H1 (cell line): Measurements from ENCODE around the gene CLEC1A.

Experiments
- CBX8 ChIP-seq: fragments of 300-800, 300-1000 bp; sonication (generic); IDR thresholded peaks from 2 replicates; pipeline ENCODE4 v1.7.1; 2016; ENCODE audit warnings: low read depth, low read length, borderline replicate concordance
- CREB1 ChIP-seq: IDR thresholded peaks from 2 replicates; pipeline ENCODE4 v1.6.1; 2012; ENCODE audit warnings: inconsistent platforms
- JUN ChIP-seq: IDR thresholded peaks from 2 replicates; pipeline ENCODE4 v1.6.1; 2011; ENCODE audit warnings: low read depth, mild to moderate bottlenecking, improper control_type of control experiment, low read length
- TF ChIP-seq, protein P1 (sequence below), 3 experiments: IDR thresholded peaks; 1 replicate in 2 of 3; 2 replicates in 1 of 3; pipeline versions ENCODE4 v1.5.1 to v1.6.1; 2011; ENCODE audit warnings: low read length in 3 of 3, mild to moderate bottlenecking in 3 of 3, inconsistent platforms in 2 of 3, low read depth in 1 of 3, moderate library complexity in 1 of 3; ENCODE audit not compliant: insufficient read depth in 1 of 3; ENCODE audit errors: control extremely low read depth in 1 of 3

DNA sequence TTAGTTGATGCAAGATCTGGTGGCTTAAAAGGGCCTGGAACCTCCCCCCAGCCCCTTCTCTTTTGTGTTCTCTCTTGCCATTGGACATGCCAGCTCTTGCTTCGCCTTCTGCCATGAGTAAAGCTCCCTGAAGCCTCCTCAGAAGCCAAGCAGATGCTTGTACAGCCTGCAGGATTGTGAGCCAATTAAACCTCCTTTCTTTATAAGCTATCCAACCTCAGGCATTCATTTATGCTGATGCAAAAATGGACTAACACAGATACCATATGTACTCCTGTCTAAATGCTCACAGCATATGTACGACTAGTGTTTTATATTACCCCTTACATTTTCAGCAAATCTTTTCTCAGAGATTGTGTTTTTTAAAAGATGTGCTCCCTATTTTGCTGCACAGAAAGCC is 26.7 kb downstream of the CLEC1A start:
- TF ChIP-seq JUN (no peak), CBX8 (no peak), CREB1 (no peak)
- TF ChIP-seq, protein P1, sequence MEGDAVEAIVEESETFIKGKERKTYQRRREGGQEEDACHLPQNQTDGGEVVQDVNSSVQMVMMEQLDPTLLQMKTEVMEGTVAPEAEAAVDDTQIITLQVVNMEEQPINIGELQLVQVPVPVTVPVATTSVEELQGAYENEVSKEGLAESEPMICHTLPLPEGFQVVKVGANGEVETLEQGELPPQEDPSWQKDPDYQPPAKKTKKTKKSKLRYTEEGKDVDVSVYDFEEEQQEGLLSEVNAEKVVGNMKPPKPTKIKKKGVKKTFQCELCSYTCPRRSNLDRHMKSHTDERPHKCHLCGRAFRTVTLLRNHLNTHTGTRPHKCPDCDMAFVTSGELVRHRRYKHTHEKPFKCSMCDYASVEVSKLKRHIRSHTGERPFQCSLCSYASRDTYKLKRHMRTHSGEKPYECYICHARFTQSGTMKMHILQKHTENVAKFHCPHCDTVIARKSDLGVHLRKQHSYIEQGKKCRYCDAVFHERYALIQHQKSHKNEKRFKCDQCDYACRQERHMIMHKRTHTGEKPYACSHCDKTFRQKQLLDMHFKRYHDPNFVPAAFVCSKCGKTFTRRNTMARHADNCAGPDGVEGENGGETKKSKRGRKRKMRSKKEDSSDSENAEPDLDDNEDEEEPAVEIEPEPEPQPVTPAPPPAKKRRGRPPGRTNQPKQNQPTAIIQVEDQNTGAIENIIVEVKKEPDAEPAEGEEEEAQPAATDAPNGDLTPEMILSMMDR (IDR thresholded peaks at IDR 0.05; ENCODE audit: control extremely low read depth in 1 of 3, insufficient read depth in 1 of 3, low read depth in 1 of 3, low read length in 3 of 3) = no peak
